Measurements from ENCODE around the gene HOXC10. TPM values are rescaled to one million over a fixed set of nuclear protein-coding genes. Genes with fewer than 3 reads are reported as not detected.

The HOXC10 gene
- total RNA-seq, 4 donors from 2014 or later, result 1.3 to 12.4 (median 3.2) TPM; not detected in 1

DNA sequence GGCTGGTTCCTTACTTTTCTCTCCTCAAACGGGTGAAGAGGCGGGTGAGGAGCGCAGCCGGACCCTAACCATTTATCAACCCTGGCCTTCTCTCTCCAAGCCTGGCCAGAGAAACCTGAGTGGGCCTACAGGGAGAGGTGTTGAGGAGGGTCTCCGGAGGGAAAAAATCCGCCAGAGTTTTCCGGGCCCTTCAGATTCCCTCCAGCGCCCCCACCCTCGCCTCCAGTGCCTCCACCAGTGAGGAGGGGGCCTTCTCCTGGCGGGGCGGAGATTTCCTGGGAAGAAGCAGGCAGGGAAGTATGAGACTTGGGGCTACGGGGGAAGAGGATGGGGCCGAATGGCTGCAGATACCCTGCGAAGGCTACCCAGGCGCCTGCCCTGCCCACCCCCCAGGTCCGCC is 46.5 kb downstream of the HOXC10 start:
- Histone ChIP-seq H3K4me1 (no peaks in the 10 kb centered on the region), H3K4me3 (peak overlapping the region in 1 of 2 donors; percentile 19), H3K36me3 (no peaks in the 10 kb centered on the region), H3K9me3 (no peaks in the 10 kb centered on the region), H3K27ac (no peak overlapping the region), H3K27me3 (peaks cover 0 to 10% of the 10 kb centered on the region in 2 donors)
- intact Hi-C loops (cut with DNase I; ENCODE audit: low total_unique reads), result no loop called here
- no peak for TF ChIP-seq POLR2A (IDR thresholded peaks at IDR 0.05)
- TF ChIP-seq, protein P1, sequence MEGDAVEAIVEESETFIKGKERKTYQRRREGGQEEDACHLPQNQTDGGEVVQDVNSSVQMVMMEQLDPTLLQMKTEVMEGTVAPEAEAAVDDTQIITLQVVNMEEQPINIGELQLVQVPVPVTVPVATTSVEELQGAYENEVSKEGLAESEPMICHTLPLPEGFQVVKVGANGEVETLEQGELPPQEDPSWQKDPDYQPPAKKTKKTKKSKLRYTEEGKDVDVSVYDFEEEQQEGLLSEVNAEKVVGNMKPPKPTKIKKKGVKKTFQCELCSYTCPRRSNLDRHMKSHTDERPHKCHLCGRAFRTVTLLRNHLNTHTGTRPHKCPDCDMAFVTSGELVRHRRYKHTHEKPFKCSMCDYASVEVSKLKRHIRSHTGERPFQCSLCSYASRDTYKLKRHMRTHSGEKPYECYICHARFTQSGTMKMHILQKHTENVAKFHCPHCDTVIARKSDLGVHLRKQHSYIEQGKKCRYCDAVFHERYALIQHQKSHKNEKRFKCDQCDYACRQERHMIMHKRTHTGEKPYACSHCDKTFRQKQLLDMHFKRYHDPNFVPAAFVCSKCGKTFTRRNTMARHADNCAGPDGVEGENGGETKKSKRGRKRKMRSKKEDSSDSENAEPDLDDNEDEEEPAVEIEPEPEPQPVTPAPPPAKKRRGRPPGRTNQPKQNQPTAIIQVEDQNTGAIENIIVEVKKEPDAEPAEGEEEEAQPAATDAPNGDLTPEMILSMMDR (IDR thresholded peaks at IDR 0.05), result no peak
- DNase-seq, result no peak

GRCh38 chr12:54032086-54032619 is 47.2 kb downstream of the HOXC10 start:
- H3K4me1 ChIP-seq, result no peaks in the 10 kb centered on the region
- TF ChIP-seq, protein P1 (IDR thresholded peaks at IDR 0.05), result no peak
- TF ChIP-seq POLR2A (IDR thresholded peaks at IDR 0.05), result no peak
- DNase-seq, result no peak
- peaks cover 0 to 8% of the 10 kb centered on the region in 2 donors for H3K27me3 ChIP-seq
- no peak overlapping the region for H3K4me3 ChIP-seq
- H3K9me3 ChIP-seq, result no peaks in the 10 kb centered on the region
- H3K36me3 ChIP-seq, result no peaks in the 10 kb centered on the region
- H3K27ac ChIP-seq, result no peak overlapping the region
- intact Hi-C loops (cut with DNase I; ENCODE audit: low total_unique reads), result no loop called here

DNA sequence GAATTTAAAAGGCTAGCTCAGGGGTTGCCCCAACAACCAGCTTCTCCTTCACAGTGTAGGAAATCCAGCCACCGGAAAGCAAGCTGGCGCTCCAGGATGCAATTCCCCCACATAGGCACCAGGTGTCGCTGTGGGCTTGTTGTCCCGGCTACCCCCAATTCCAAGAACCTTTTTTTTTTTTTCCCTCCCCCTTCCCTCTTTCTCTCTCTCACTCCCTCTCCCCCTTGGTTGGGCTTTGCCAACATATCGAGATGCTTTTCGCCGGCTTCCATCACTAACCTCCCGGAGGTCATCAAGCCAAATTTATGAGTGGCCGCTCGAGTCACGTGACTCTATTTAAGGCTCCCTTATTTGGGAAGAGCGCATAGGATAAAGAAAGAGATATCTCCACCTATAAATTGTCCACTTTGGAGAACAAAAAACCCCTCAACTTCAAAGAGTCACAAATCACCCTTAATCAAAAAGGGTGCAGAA is 47.7 kb downstream of the HOXC10 start, which contains the start of gene HOXC5:
Gene HOXC5 (plus strand): TSS at position 424 of the 474 bp plus-strand sequence. CDS start 73 bp downstream, outside the sequence.
- H3K27me3 ChIP-seq, result peaks cover 0 to 3% of the 10 kb centered on the region in 2 donors
- peak; percentile 62 to 83 for DNase-seq

GRCh38 chr12:54033106-54033979 is 48.4 kb downstream of the HOXC10 start:
- Histone ChIP-seq H3K4me1 (no peaks in the 10 kb centered on the region), H3K27me3 (no peaks in the 10 kb centered on the region), H3K36me3 (no peaks in the 10 kb centered on the region), H3K4me3 (peak overlapping the region; percentile 4 to 39), H3K9me3 (no peaks in the 10 kb centered on the region), H3K27ac (no peak overlapping the region)
- TF ChIP-seq, protein P1 (IDR thresholded peaks at IDR 0.05), result no peak
- no peak for TF ChIP-seq POLR2A (IDR thresholded peaks at IDR 0.05)
- peak in 1 of 2 donors; percentile 58 for DNase-seq
- intact Hi-C loops (cut with DNase I; ENCODE audit: low total_unique reads), result no loop called here

More for the DNA sequence above, 47.7 kb downstream of the HOXC10 start, which contains the start of gene HOXC5:
- Histone ChIP-seq H3K9me3 (no peaks in the 10 kb centered on the region), H3K36me3 (no peaks in the 10 kb centered on the region), H3K4me1 (no peaks in the 10 kb centered on the region), H3K4me3 (peak within 1 kb of the TSS; percentile 4 to 39), H3K27ac (no peak within 1 kb of the TSS)
- intact Hi-C loops (cut with DNase I; ENCODE audit: low total_unique reads), result no loop called here
- TF ChIP-seq, protein P1 (IDR thresholded peaks at IDR 0.05), result peak; percentile 77 to 98 (median 89)
- no peak for TF ChIP-seq POLR2A (IDR thresholded peaks at IDR 0.05)
